HCEC 1CT (cell line): ENCODE results near the gene RNF8.

ENCODE experiments used
- DNase-seq: peaks from one replicate; pipeline ENCODE4 v3.0.0-alpha.2; 2017

RNF8 gene

GRCh38 chr6:37362101-37362828, 8.5 kb downstream of the RNF8 start:
- no peak for DNase-seq

GRCh38 chr6:37365791-37366190, 12.0 kb downstream of the RNF8 start:
- DNase-seq: peak; percentile 3

GRCh38 chr6:37366910-37367309, 13.1 kb downstream of the RNF8 start:
- no peak for DNase-seq

GRCh38 chr6:37368961-37369320, 15.2 kb downstream of the RNF8 start:
- no peak for DNase-seq

- DNase-seq: no peak
Measured at GRCh38 chr6:37369321-37370201, 15.8 kb downstream of the RNF8 start.

- no peak for DNase-seq
Measured at GRCh38 chr6:37371154-37372083, 17.6 kb downstream of the RNF8 start.

GRCh38 chr6:37372116-37372515, 18.3 kb downstream of the RNF8 start:
- DNase-seq: no peak

- DNase-seq: no peak
Measured at GRCh38 chr6:37373822-37374471, 20.2 kb downstream of the RNF8 start.

- no peak for DNase-seq
Measured at GRCh38 chr6:37375376-37375775, 21.6 kb downstream of the RNF8 start.

GRCh38 chr6:37376078-37376743, 22.4 kb downstream of the RNF8 start:
- no peak for DNase-seq

- peak; percentile 54 for DNase-seq
Measured at GRCh38 chr6:37381579-37381978, 27.8 kb downstream of the RNF8 start.

GRCh38 chr6:37382994-37383765, 29.4 kb downstream of the RNF8 start:
- no peak for DNase-seq

GRCh38 chr6:37388578-37388977, 34.8 kb downstream of the RNF8 start:
- DNase-seq: no peak

- DNase-seq: no peak
Measured at GRCh38 chr6:37389857-37390256, 36.1 kb downstream of the RNF8 start.

- DNase-seq: no peak
Measured at GRCh38 chr6:37391120-37391519, 37.3 kb downstream of the RNF8 start.

GRCh38 chr6:37392821-37393220, 39.0 kb downstream of the RNF8 start:
- DNase-seq: no peak

- DNase-seq: no peak
Measured at GRCh38 chr6:37393381-37393929, 39.7 kb downstream of the RNF8 start.

- no peak for DNase-seq
Measured at GRCh38 chr6:37396571-37397180, 42.9 kb downstream of the RNF8 start.

- no peak for DNase-seq
Measured at GRCh38 chr6:37399131-37399530, 45.3 kb downstream of the RNF8 start.

- no peak for DNase-seq
Measured at GRCh38 chr6:37399795-37400490, 46.2 kb downstream of the RNF8 start.
